HL-60 (cell line): ENCODE measurements around the gene WWOX.

Experiments
- DNase-seq, 2 experiments: peaks; one replicate each; pipeline ENCODE4 v3.0.0-alpha.2; 2010 to 2020; ENCODE audit warnings: low read depth in 1 of 2, low spot score in 1 of 2
- H3K27ac ChIP-seq: fragments of 250-450 bp; sonication (Bioruptor Pico); replicated peaks from 2 replicates; pipeline ENCODE4 v1.5.1; 2020; ENCODE audit warnings: mild to moderate bottlenecking, moderate library complexity
- H3K27me3 ChIP-seq: fragments of 250-450 bp; sonication (Bioruptor Pico); 2 replicates; pipeline ENCODE4 v1.5.1; 2021; ENCODE audit warnings: mild to moderate bottlenecking, moderate library complexity; ENCODE audit not compliant: insufficient read depth, poor library complexity, severe bottlenecking
- H3K4me3 ChIP-seq: replicated peaks from 2 replicates; pipeline ENCODE4 v1.5.1; 2011; ENCODE audit warnings: mild to moderate bottlenecking, control low read depth, low read length; ENCODE audit not compliant: insufficient read depth
- CTCF ChIP-seq: IDR thresholded peaks from one replicate; pipeline ENCODE4 v1.5.1; 2011; ENCODE audit warnings: low read length, control low read depth, inconsistent platforms; ENCODE audit not compliant: insufficient read depth
- GABPA ChIP-seq: IDR thresholded peaks from 2 replicates; pipeline ENCODE4 v1.6.1; 2012; ENCODE audit warnings: low read depth
- POLR2AphosphoS5 ChIP-seq: IDR thresholded peaks from 2 replicates; pipeline ENCODE4 v1.6.1; 2012; ENCODE audit warnings: low read depth
- SPI1 ChIP-seq: IDR thresholded peaks from 2 replicates; pipeline ENCODE4 v1.6.1; 2012; ENCODE audit warnings: low read depth, mild to moderate bottlenecking, borderline replicate concordance
- TF ChIP-seq, protein P1 (sequence below): IDR thresholded peaks from 2 replicates; pipeline ENCODE4 v1.6.1; 2012; ENCODE audit warnings: low read depth; ENCODE audit not compliant: insufficient replicate concordance

Gene WWOX

DNA sequence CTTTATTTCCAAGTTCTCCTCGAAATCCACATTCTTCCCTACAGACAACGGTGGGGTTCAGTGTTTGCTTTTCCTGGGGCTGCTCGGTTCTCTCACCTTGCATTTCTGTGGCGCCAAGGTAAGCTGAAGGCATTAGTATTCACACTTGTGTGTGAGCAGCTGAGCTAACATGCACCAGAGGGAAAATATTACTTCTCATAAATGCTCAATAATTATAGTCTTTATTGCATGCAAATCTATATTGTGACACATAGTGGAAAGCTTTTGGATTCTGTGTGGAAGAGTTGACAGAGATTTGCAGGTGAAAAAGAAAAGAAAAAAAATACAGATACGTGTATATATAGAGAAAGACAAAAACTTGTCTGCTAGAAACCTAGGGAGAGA is 1089.3 kb downstream of the WWOX start:
- Histone ChIP-seq H3K4me3 (no peak overlapping the region), H3K27ac (no peak overlapping the region), H3K27me3 (no peaks in the 10 kb centered on the region)
- TF ChIP-seq GABPA (no peak), POLR2AphosphoS5 (no peak), SPI1 (no peak), CTCF (no peak)
- TF ChIP-seq, protein P1, sequence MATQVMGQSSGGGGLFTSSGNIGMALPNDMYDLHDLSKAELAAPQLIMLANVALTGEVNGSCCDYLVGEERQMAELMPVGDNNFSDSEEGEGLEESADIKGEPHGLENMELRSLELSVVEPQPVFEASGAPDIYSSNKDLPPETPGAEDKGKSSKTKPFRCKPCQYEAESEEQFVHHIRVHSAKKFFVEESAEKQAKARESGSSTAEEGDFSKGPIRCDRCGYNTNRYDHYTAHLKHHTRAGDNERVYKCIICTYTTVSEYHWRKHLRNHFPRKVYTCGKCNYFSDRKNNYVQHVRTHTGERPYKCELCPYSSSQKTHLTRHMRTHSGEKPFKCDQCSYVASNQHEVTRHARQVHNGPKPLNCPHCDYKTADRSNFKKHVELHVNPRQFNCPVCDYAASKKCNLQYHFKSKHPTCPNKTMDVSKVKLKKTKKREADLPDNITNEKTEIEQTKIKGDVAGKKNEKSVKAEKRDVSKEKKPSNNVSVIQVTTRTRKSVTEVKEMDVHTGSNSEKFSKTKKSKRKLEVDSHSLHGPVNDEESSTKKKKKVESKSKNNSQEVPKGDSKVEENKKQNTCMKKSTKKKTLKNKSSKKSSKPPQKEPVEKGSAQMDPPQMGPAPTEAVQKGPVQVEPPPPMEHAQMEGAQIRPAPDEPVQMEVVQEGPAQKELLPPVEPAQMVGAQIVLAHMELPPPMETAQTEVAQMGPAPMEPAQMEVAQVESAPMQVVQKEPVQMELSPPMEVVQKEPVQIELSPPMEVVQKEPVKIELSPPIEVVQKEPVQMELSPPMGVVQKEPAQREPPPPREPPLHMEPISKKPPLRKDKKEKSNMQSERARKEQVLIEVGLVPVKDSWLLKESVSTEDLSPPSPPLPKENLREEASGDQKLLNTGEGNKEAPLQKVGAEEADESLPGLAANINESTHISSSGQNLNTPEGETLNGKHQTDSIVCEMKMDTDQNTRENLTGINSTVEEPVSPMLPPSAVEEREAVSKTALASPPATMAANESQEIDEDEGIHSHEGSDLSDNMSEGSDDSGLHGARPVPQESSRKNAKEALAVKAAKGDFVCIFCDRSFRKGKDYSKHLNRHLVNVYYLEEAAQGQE = no peak
- no peak for DNase-seq

GRCh38 chr16:79190542-79190941 is 1091.1 kb downstream of the WWOX start:
- Histone ChIP-seq H3K4me3 (no peak overlapping the region), H3K27ac (no peak overlapping the region), H3K27me3 (no peaks in the 10 kb centered on the region)
- DNase-seq = no peak
- TF ChIP-seq, protein P1 = no peak
- no peak for TF ChIP-seq SPI1
- no peak for TF ChIP-seq CTCF
- TF ChIP-seq POLR2AphosphoS5 = no peak
- TF ChIP-seq GABPA = no peak

- no peak overlapping the region for H3K4me3 ChIP-seq
- no peak overlapping the region for H3K27ac ChIP-seq
- DNase-seq = no peak
- H3K27me3 ChIP-seq = no peaks in the 10 kb centered on the region
- TF ChIP-seq, protein P1 = no peak
- no peak for TF ChIP-seq SPI1
Measured at GRCh38 chr16:79191933-79192332, 1092.5 kb downstream of the WWOX start.

DNA sequence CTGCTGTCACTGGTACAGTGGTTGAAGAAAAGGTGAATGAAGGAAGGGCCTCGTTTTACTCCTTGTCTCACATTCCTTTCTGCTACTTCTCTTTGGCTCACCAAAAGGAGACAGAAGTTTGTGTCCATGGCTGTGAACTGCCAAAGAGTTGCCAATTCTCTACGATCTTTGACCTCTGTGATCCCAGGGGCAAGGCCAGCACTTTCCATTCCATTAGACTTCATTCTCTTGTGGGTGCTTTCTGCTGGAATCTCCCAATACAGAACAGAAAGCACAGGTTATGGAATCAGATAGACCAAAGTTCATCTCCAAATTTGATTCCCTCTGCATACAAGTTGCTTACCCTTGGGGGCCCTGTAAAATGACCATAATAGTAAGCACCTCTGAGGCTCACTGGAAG is 1093.5 kb downstream of the WWOX start:
- no peak overlapping the region for H3K27ac ChIP-seq
- DNase-seq = no peak
- H3K4me3 ChIP-seq = no peak overlapping the region
- no peak for TF ChIP-seq GABPA
- TF ChIP-seq, protein P1 = no peak
- no peak for TF ChIP-seq SPI1
- TF ChIP-seq POLR2AphosphoS5 = no peak
- no peak for TF ChIP-seq CTCF
- H3K27me3 ChIP-seq = no peaks in the 10 kb centered on the region
